IPS-18a (cell line): ENCODE measurements around the gene AMPH.

Source experiments
- H3K27ac ChIP-seq: one replicate; pipeline ENCODE4 v1.5.1; 2013; ENCODE audit warnings: low read length
- H3K27me3 ChIP-seq: one replicate; pipeline ENCODE4 v1.6.1; 2013; ENCODE audit warnings: mild to moderate bottlenecking, low read length; ENCODE audit not compliant: control insufficient read depth, insufficient read depth
- H3K36me3 ChIP-seq: one replicate; pipeline ENCODE4 v1.6.1; 2013; ENCODE audit warnings: low read depth, low read length; ENCODE audit not compliant: control insufficient read depth
- H3K4me1 ChIP-seq: one replicate; pipeline ENCODE4 v1.6.1; 2013; ENCODE audit warnings: low read depth, low read length; ENCODE audit not compliant: control insufficient read depth
- H3K4me3 ChIP-seq: one replicate; pipeline ENCODE4 v1.5.1; 2013; ENCODE audit warnings: low read length
- H3K9ac ChIP-seq: one replicate; pipeline ENCODE4 v1.6.1; 2013; ENCODE audit warnings: mild to moderate bottlenecking, low read length, moderate library complexity
- H3K9me3 ChIP-seq: one replicate; pipeline ENCODE4 v1.6.1; 2013; ENCODE audit warnings: low read depth, low read length; ENCODE audit not compliant: control insufficient read depth

The AMPH gene

GRCh38 chr7:38630720-38631673, at the start of gene AMPH:
Gene AMPH (minus strand): TSS chr7:38631373. CDS start chr7:38631351, 22 bp downstream.
- H3K27ac ChIP-seq: no peak within 1 kb of the TSS
- peaks cover 6% of the 10 kb centered on the region for H3K4me1 ChIP-seq
- peak within 1 kb of the TSS; percentile 79 for H3K4me3 ChIP-seq
- H3K36me3 ChIP-seq: no peaks in the 10 kb centered on the region
- H3K9ac ChIP-seq: peak within 1 kb of the TSS; percentile 34
- H3K27me3 ChIP-seq: peaks cover 38% of the 10 kb centered on the region
- H3K9me3 ChIP-seq: no peaks in the 10 kb centered on the region

GRCh38 chr7:38679419-38679818, 48.2 kb upstream of the AMPH start:
- H3K9me3 ChIP-seq: no peaks in the 10 kb centered on the region
- no peaks in the 10 kb centered on the region for H3K36me3 ChIP-seq
- no peak overlapping the region for H3K27ac ChIP-seq
- H3K9ac ChIP-seq: no peak overlapping the region
- no peak overlapping the region for H3K4me3 ChIP-seq
- H3K4me1 ChIP-seq: peaks cover 5% of the 10 kb centered on the region
- H3K27me3 ChIP-seq: no peaks in the 10 kb centered on the region

- Histone ChIP-seq H3K36me3 (no peaks in the 10 kb centered on the region), H3K4me3 (no peak overlapping the region)
These were observed 47.5 kb upstream of the AMPH start for GRCh38 chr7:38678698-38679054.

GRCh38 chr7:38677981-38678697, 47.0 kb upstream of the AMPH start:
- no peak overlapping the region for H3K27ac ChIP-seq
- no peaks in the 10 kb centered on the region for H3K9me3 ChIP-seq
- H3K36me3 ChIP-seq: no peaks in the 10 kb centered on the region
- peaks cover 5% of the 10 kb centered on the region for H3K4me1 ChIP-seq
- no peaks in the 10 kb centered on the region for H3K27me3 ChIP-seq
- H3K9ac ChIP-seq: no peak overlapping the region
- no peak overlapping the region for H3K4me3 ChIP-seq

More at GRCh38 chr7:38678698-38679054, 47.5 kb upstream of the AMPH start:
- Histone ChIP-seq H3K4me1 (peaks cover 5% of the 10 kb centered on the region), H3K27ac (no peak overlapping the region), H3K9me3 (no peaks in the 10 kb centered on the region), H3K9ac (no peak overlapping the region), H3K27me3 (no peaks in the 10 kb centered on the region)

GRCh38 chr7:38675494-38676106, 44.4 kb upstream of the AMPH start:
- H3K27me3 ChIP-seq: no peaks in the 10 kb centered on the region
- H3K27ac ChIP-seq: no peak overlapping the region
- H3K4me3 ChIP-seq: no peak overlapping the region
- no peak overlapping the region for H3K9ac ChIP-seq
- H3K36me3 ChIP-seq: no peaks in the 10 kb centered on the region
- H3K4me1 ChIP-seq: no peaks in the 10 kb centered on the region
- H3K9me3 ChIP-seq: no peaks in the 10 kb centered on the region

- H3K4me3 ChIP-seq: no peak overlapping the region
- H3K9me3 ChIP-seq: no peaks in the 10 kb centered on the region
- H3K9ac ChIP-seq: no peak overlapping the region
- H3K36me3 ChIP-seq: no peaks in the 10 kb centered on the region
- no peaks in the 10 kb centered on the region for H3K27me3 ChIP-seq
- no peak overlapping the region for H3K27ac ChIP-seq
- no peaks in the 10 kb centered on the region for H3K4me1 ChIP-seq
These were observed 43.3 kb upstream of the AMPH start for GRCh38 chr7:38674513-38674912.

GRCh38 chr7:38673795-38674194, 42.6 kb upstream of the AMPH start:
- no peaks in the 10 kb centered on the region for H3K36me3 ChIP-seq
- no peaks in the 10 kb centered on the region for H3K9me3 ChIP-seq
- no peaks in the 10 kb centered on the region for H3K4me1 ChIP-seq
- no peaks in the 10 kb centered on the region for H3K27me3 ChIP-seq
- no peak overlapping the region for H3K9ac ChIP-seq
- H3K27ac ChIP-seq: no peak overlapping the region
- H3K4me3 ChIP-seq: no peak overlapping the region

- H3K9me3 ChIP-seq: no peaks in the 10 kb centered on the region
- H3K27ac ChIP-seq: no peak overlapping the region
- H3K4me1 ChIP-seq: no peaks in the 10 kb centered on the region
- H3K36me3 ChIP-seq: no peaks in the 10 kb centered on the region
- H3K27me3 ChIP-seq: no peaks in the 10 kb centered on the region
- no peak overlapping the region for H3K4me3 ChIP-seq
- no peak overlapping the region for H3K9ac ChIP-seq
These were observed 41.0 kb upstream of the AMPH start for GRCh38 chr7:38671911-38672905.

- Histone ChIP-seq H3K9ac (no peak overlapping the region), H3K27me3 (no peaks in the 10 kb centered on the region), H3K27ac (no peak overlapping the region), H3K4me1 (no peaks in the 10 kb centered on the region), H3K9me3 (no peaks in the 10 kb centered on the region), H3K36me3 (no peaks in the 10 kb centered on the region), H3K4me3 (no peak overlapping the region)
These were observed 38.9 kb upstream of the AMPH start for GRCh38 chr7:38669965-38670520.

GRCh38 chr7:38664972-38665371, 33.8 kb upstream of the AMPH start:
- Histone ChIP-seq H3K36me3 (no peaks in the 10 kb centered on the region), H3K9me3 (no peaks in the 10 kb centered on the region), H3K27me3 (no peaks in the 10 kb centered on the region), H3K4me1 (no peaks in the 10 kb centered on the region), H3K9ac (no peak overlapping the region), H3K27ac (no peak overlapping the region), H3K4me3 (no peak overlapping the region)
